Endothelial cell of umbilical vein (primary cell): ENCODE data around the gene MRPL14. TPM values are rescaled to one million over a fixed set of nuclear protein-coding genes. Genes with fewer than 3 reads are reported as not detected.

ENCODE experiments used
- BruUV-seq: library from RNA; stranded (reverse); fragments of 400-500 nt; replicated peaks from 2 replicates; lab custom pipeline; 2021; lab: Mats Ljungman, UMichigan
- CTCF ChIA-PET: fragments of 300-600, 350-600 bp; sonication (Branson Sonifier 250); formaldehyde crosslinking; loops from one replicate; lab custom pipeline; 2021; ENCODE audit warnings: antibody characterized with exemption, inconsistent platforms; lab: Charles Lee
- POLR2A ChIA-PET: fragments of 300-600, 350-600 bp; sonication (Branson Sonifier 250); formaldehyde crosslinking; loops from one replicate; lab custom pipeline; 2021; ENCODE audit warnings: antibody characterized with exemption, inconsistent platforms; lab: Charles Lee
- DNase-seq: peaks from one replicate; pipeline ENCODE4 v3.0.0-alpha.2; 2011; ENCODE audit warnings: low read depth, low spot score
- FAIRE-seq: peaks from 2 replicates; lab custom pipeline; 2011; peaks lifted over from hg19 to GRCh38; lab: Jason Lieb, UNC
- H2AFZ ChIP-seq: 2 replicates; pipeline ENCODE4 v1.6.0; 2012; ENCODE audit warnings: low read depth, low read length, control low read depth, inconsistent platforms
- H3K27ac ChIP-seq: 2 replicates; pipeline ENCODE4 v1.5.1; 2011; ENCODE audit warnings: low read depth, mild to moderate bottlenecking, control low read depth, low read length, moderate library complexity; ENCODE audit not compliant: insufficient read depth
- H3K27me3 ChIP-seq, 2 experiments: 2 replicates each; pipeline versions ENCODE4 v1.6.0 to v1.6.1; 2011; ENCODE audit warnings: low read length in 2 of 2, mixed read lengths in 1 of 2; ENCODE audit not compliant: control insufficient read depth in 2 of 2, insufficient read depth in 2 of 2
- H3K36me3 ChIP-seq, 2 experiments: 2 replicates in 1 of 2; 3 replicates in 1 of 2; pipeline ENCODE4 v1.5.1; 2011; ENCODE audit warnings: low read length in 2 of 2, mild to moderate bottlenecking in 1 of 2, moderate library complexity in 1 of 2; ENCODE audit not compliant: control insufficient read depth in 2 of 2, insufficient read depth in 2 of 2; ENCODE audit errors: extremely low read depth in 1 of 2
- H3K4me1 ChIP-seq: 3 replicates; pipeline ENCODE4 v1.5.1; 2011; ENCODE audit warnings: mild to moderate bottlenecking, low read length; ENCODE audit not compliant: control insufficient read depth, insufficient read depth; ENCODE audit errors: extremely low read depth
- H3K4me2 ChIP-seq: 2 replicates; pipeline ENCODE4 v1.6.1; 2011; ENCODE audit warnings: low read length, control low read depth, mixed read lengths; ENCODE audit not compliant: insufficient read depth
- H3K4me3 ChIP-seq, 3 experiments: fragments of 200-600 bp in 1 of 3; sonication (generic), shearing (Covaris generic) in 1 of 3; replicated peaks in 1 of 3; 2 replicates each; pipeline ENCODE4 v1.5.1; 2011 to 2016; ENCODE audit warnings: control low read depth in 3 of 3, low read length in 3 of 3, mild to moderate bottlenecking in 2 of 3, inconsistent platforms in 1 of 3, low read depth in 1 of 3, moderate library complexity in 1 of 3; ENCODE audit not compliant: insufficient read depth in 1 of 3
- H3K79me2 ChIP-seq: 2 replicates; pipeline ENCODE4 v1.6.0; 2012; ENCODE audit warnings: low read length, inconsistent platforms; ENCODE audit not compliant: control insufficient read depth, insufficient read depth
- H3K9ac ChIP-seq: replicated peaks from 2 replicates; pipeline ENCODE3; 2011; ENCODE audit warnings: low read length, control low read depth; ENCODE audit not compliant: insufficient read depth; ENCODE audit errors: extremely low read depth
- H3K9me1 ChIP-seq: replicated peaks from 3 replicates; pipeline ENCODE4 v1.6.0; 2011; ENCODE audit warnings: mild to moderate bottlenecking, low read length; ENCODE audit not compliant: control insufficient read depth, insufficient read depth; ENCODE audit errors: extremely low read depth
- H3K9me3 ChIP-seq: replicated peaks from 2 replicates; pipeline ENCODE4 v1.5.1; 2012; ENCODE audit warnings: low read length, inconsistent platforms; ENCODE audit not compliant: control insufficient read depth, insufficient read depth
- H4K20me1 ChIP-seq: replicated peaks from 2 replicates; pipeline ENCODE3; 2011; ENCODE audit warnings: mild to moderate bottlenecking, low read length; ENCODE audit not compliant: control insufficient read depth, insufficient read depth; ENCODE audit errors: extremely low read depth
- CTCF ChIP-seq, 2 donors: IDR thresholded peaks; 1 replicate in 1 of 2; 2 replicates in 1 of 2; pipeline ENCODE4 v1.5.1; 2011; ENCODE audit warnings: low read length in 2 of 2, mild to moderate bottlenecking in 2 of 2, moderate library complexity in 2 of 2, control low read depth in 1 of 2, inconsistent platforms in 1 of 2, low read depth in 1 of 2; ENCODE audit not compliant: insufficient read depth in 1 of 2; ENCODE audit errors: extremely low read depth in 1 of 2
- EZH2 ChIP-seq: IDR thresholded peaks from 2 replicates; pipeline ENCODE4 v1.6.1; 2012; ENCODE audit warnings: borderline replicate concordance, low read depth, mild to moderate bottlenecking, moderate library complexity, low read length, inconsistent platforms; ENCODE audit not compliant: severe bottlenecking
- FOS ChIP-seq: IDR thresholded peaks from 2 replicates; pipeline ENCODE4 v1.6.1; 2011; ENCODE audit warnings: mild to moderate bottlenecking, low read length, moderate library complexity, borderline replicate concordance; ENCODE audit not compliant: insufficient read depth
- GATA2 ChIP-seq: IDR thresholded peaks from 2 replicates; pipeline ENCODE4 v1.7.0; 2011; ENCODE audit warnings: low read depth, mild to moderate bottlenecking, moderate library complexity, mixed read lengths, low read length; ENCODE audit not compliant: insufficient read length, insufficient read depth
- JUN ChIP-seq: IDR thresholded peaks from 2 replicates; pipeline ENCODE4 v1.6.1; 2011; ENCODE audit warnings: borderline replicate concordance, low read depth; ENCODE audit not compliant: insufficient read length, insufficient read depth
- MAX ChIP-seq: IDR thresholded peaks from 2 replicates; pipeline ENCODE4 v1.6.1; 2011; ENCODE audit not compliant: insufficient read depth, insufficient read length
- MYC ChIP-seq: IDR thresholded peaks from one replicate; pipeline ENCODE4 v1.6.1; 2011; ENCODE audit warnings: mild to moderate bottlenecking, low read depth, low read length
- POLR2A ChIP-seq: IDR thresholded peaks from 2 replicates; pipeline ENCODE4 v1.6.1; 2012; ENCODE audit warnings: low read depth, mild to moderate bottlenecking, control low read depth, low read length
- POLR2AphosphoS5 ChIP-seq: IDR thresholded peaks from 2 replicates; pipeline ENCODE4 v1.6.1; 2012; ENCODE audit warnings: low read depth, mild to moderate bottlenecking, control low read depth, low read length, moderate library complexity; ENCODE audit not compliant: insufficient read depth
- dilution Hi-C: fragments of 300-500 bp; cut with MboI; formaldehyde crosslinking; loops from one replicate; pipeline ENCODE4 v1.15.0; 2019; ENCODE audit warnings: low sequenced_read_pairs; ENCODE audit not compliant: extremely low pct_ligation_motif_present
- intact Hi-C: fragments of 100-400 bp; cut with micrococcal nuclease; formaldehyde crosslinking; loops from one replicate; pipeline ENCODE4 v1.10.0; 2022
- polyA plus RNA-seq, 4 experiments: library from polyadenylated mRNA; depleted of rRNA in 3 of 4; stranded (reverse) in 3 of 4; unstranded in 1 of 4; fragments of >200 nt; gene quantifications; 2 replicates each; pipeline versions ENCODE4 v1.2.1 to v1.2.3, GENCODE V29; 2011 to 2012; ENCODE audit warnings: missing spikeins in 1 of 4
- total RNA-seq: library from RNA; stranded (reverse); gene quantifications from 2 replicates; pipeline ENCODE4 v1.2.3, GENCODE V29; 2021

The MRPL14 gene
- total and polyA plus RNA-seq, 2 donors (not counting 3 experiments of a cell fraction or from before 2014, with no cell fraction given): 68.1 to 103 TPM

- no peak overlapping the region for H3K9ac ChIP-seq
- intact Hi-C loops: loop anchor here (5.0 kb wide), 1 partner anchor 188 kb away; no protein-coding TSS in a partner anchor
These were observed 22.2 kb upstream of the MRPL14 start for GRCh38 chr6:44149369-44150012.

More at GRCh38 chr6:44149369-44150012, 22.2 kb upstream of the MRPL14 start:
- dilution Hi-C loops: no loop called here
- Histone ChIP-seq H3K9me3 (no peaks in the 10 kb centered on the region), H3K4me3 (no peak overlapping the region), H3K36me3 (peaks cover 5 to 19% of the 10 kb centered on the region in 2 experiments), H2AFZ (no peak overlapping the region), H4K20me1 (no peaks in the 10 kb centered on the region), H3K27ac (no peak overlapping the region), H3K4me2 (no peak overlapping the region), H3K4me1 (no peaks in the 10 kb centered on the region), H3K9me1 (no peaks in the 10 kb centered on the region), H3K79me2 (no peaks in the 10 kb centered on the region), H3K27me3 (no peaks in the 10 kb centered on the region)
- ChIA-PET POLR2A (no interaction called here), CTCF (interaction anchor here (0.8 to 5.0 kb wide), 3 partner anchors 38 to 52 kb away, joined by 3 to 95 read pairs (median 8); no protein-coding TSS in a partner anchor)
- no peak for TF ChIP-seq POLR2A
- no peak for TF ChIP-seq CTCF (IDR thresholded peaks at IDR 0.05; ENCODE audit: extremely low read depth in 1 of 2, insufficient read depth in 1 of 2, low read depth in 1 of 2, low read length in 2 of 2)
- no peak for TF ChIP-seq MYC
- TF ChIP-seq EZH2: no peak
- TF ChIP-seq GATA2: no peak
- no peak for TF ChIP-seq POLR2AphosphoS5
- TF ChIP-seq MAX: no peak
- no peak for TF ChIP-seq FOS
- TF ChIP-seq JUN: no peak
- DNase-seq (no peak), FAIRE-seq (no peak)
- no TSS peak for BruUV-seq
